ENCODE results near the gene MLNR.

DNA sequence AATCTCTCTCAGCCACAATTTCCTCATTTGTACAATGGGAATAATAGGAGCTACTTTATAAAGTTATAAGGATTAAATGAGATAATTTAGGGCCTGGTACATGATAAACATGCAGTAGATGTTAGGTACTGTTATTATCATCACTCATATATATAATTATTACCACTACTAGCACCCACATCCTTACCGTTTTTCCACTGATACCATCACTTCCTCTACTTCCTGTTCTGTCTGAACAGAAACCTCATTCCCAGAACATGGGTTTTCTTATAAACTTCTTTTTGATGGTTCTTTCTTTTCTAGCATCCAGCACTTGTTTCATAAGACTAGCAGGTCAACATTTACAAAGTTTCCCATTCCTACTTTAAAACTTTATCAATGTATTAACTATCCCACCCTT lies 33.9 kb downstream of the MLNR start:
- TF ChIP-seq, protein P1, sequence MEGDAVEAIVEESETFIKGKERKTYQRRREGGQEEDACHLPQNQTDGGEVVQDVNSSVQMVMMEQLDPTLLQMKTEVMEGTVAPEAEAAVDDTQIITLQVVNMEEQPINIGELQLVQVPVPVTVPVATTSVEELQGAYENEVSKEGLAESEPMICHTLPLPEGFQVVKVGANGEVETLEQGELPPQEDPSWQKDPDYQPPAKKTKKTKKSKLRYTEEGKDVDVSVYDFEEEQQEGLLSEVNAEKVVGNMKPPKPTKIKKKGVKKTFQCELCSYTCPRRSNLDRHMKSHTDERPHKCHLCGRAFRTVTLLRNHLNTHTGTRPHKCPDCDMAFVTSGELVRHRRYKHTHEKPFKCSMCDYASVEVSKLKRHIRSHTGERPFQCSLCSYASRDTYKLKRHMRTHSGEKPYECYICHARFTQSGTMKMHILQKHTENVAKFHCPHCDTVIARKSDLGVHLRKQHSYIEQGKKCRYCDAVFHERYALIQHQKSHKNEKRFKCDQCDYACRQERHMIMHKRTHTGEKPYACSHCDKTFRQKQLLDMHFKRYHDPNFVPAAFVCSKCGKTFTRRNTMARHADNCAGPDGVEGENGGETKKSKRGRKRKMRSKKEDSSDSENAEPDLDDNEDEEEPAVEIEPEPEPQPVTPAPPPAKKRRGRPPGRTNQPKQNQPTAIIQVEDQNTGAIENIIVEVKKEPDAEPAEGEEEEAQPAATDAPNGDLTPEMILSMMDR (IDR thresholded peaks at IDR 0.05) = no peak
- no peak for TF ChIP-seq POLR2A (IDR thresholded peaks at IDR 0.05)

Data from right lobe of liver (tissue), 4 donors.